HG03045 (cell line): Measurements from ENCODE around the gene EFCAB12.
"Not testable (repeated sequence)": the region's sequence is repeated elsewhere in the genome, so short reads cannot be mapped to it uniquely, and the experiment has no call there.

ENCODE experiments used
- ATAC-seq: cut with Tn5 transposase; IDR thresholded peaks from one replicate; pipeline ENCODE4 v1.9.1; 2021; ENCODE audit warnings: mild to moderate bottlenecking, moderate library complexity; ENCODE audit not compliant: unreplicated experiment

EFCAB12 gene

GRCh38 chr3:129371041-129371826, 57.2 kb downstream of the EFCAB12 start:
- ATAC-seq = no peak

- ATAC-seq = no peak
Observed at GRCh38 chr3:129370248-129370964, 58.0 kb downstream of the EFCAB12 start.

GRCh38 chr3:129369711-129370110, 58.7 kb downstream of the EFCAB12 start:
- ATAC-seq = no peak

- no peak for ATAC-seq
Observed at GRCh38 chr3:129367821-129368220, 60.6 kb downstream of the EFCAB12 start.

- no peak for ATAC-seq
Observed at GRCh38 chr3:129366312-129366831, 62.1 kb downstream of the EFCAB12 start.

- no peak for ATAC-seq
Observed at GRCh38 chr3:129365296-129366136, 62.9 kb downstream of the EFCAB12 start.

GRCh38 chr3:129364811-129365210, 63.6 kb downstream of the EFCAB12 start:
- not testable (repeated sequence) for ATAC-seq

GRCh38 chr3:129363356-129363755, 65.1 kb downstream of the EFCAB12 start:
- not testable (repeated sequence) for ATAC-seq

- ATAC-seq = no peak
Observed at GRCh38 chr3:129360705-129361460, 67.6 kb downstream of the EFCAB12 start.

GRCh38 chr3:129360171-129360611, 68.2 kb downstream of the EFCAB12 start:
- ATAC-seq = no peak

- ATAC-seq = no peak
Observed at GRCh38 chr3:129358772-129359371, 69.6 kb downstream of the EFCAB12 start.

GRCh38 chr3:129358177-129358771, 70.2 kb downstream of the EFCAB12 start:
- no peak for ATAC-seq

GRCh38 chr3:129357616-129358015, 70.8 kb downstream of the EFCAB12 start:
- ATAC-seq = no peak

GRCh38 chr3:129356756-129357425, 71.5 kb downstream of the EFCAB12 start:
- no peak for ATAC-seq

- ATAC-seq = no peak
Observed at GRCh38 chr3:129353589-129353941, 74.9 kb downstream of the EFCAB12 start.

GRCh38 chr3:129352650-129353588, 75.5 kb downstream of the EFCAB12 start:
- no peak for ATAC-seq

GRCh38 chr3:129352045-129352444, 76.4 kb downstream of the EFCAB12 start:
- ATAC-seq = no peak
